Stimulated activated CD8-positive, alpha-beta memory T cell treated with anti-CD3 and anti-CD28 coated beads, Interleukin-15, amount 100 ng/mL, for 1 hour (primary cell): ENCODE results near the gene PPFIBP2.

Experiments
- DNase-seq: peaks from one replicate; pipeline ENCODE4 v3.0.0-alpha.2; 2020; ENCODE audit warnings: low read depth

PPFIBP2 gene

GRCh38 chr11:7527029-7527428 lies 13.2 kb downstream of the PPFIBP2 start:
- no peak for DNase-seq

DNA sequence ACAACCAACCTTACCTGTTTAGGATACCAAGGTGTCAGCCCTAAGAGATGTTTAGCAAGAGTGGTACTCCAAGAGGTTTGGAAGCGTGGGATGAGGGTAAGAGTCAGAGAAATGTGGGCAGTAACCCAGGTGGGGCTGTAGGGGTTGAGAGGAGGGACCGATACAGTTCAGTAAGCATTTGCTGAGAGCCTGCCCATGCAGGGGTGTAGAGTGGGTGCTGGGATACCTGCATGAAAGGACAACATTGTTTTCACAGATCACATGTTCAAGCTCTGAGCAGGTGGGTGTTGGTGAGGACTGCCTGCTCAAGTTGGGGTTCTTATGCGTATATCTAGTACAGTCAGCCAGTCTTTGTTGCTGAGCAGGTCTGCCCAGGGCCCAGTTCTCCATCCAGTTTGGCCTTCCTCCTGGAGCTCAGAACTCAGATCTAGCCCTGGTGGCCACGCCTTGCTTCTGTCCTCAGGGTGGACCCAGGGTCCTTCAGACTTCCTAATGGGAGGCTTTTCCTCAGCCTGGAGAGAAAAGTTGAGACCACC lies 14.8 kb downstream of the PPFIBP2 start:
- no peak for DNase-seq

- DNase-seq, result no peak
Observed at GRCh38 chr11:7530013-7530640, 16.3 kb downstream of the PPFIBP2 start.

DNA sequence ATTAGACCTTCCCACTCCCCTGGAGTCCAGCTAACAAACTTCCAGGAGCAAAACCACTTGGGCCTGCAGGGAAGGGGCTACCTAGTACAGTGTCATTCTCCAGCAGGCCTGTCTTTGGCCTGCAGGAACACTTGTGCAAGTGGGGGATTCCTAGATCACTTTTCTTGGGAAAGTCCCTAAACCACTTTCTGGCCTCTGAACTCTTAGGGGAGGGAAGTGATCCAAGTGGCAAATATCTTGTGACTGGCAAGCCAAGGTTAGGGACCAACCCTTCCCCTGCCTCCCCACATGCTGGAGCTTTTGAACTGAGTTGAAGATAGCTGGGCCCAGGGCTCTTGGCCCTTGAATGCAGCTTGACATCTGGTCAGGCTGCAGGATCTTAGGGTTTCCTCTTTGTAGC lies 17.2 kb downstream of the PPFIBP2 start:
- no peak for DNase-seq

DNA sequence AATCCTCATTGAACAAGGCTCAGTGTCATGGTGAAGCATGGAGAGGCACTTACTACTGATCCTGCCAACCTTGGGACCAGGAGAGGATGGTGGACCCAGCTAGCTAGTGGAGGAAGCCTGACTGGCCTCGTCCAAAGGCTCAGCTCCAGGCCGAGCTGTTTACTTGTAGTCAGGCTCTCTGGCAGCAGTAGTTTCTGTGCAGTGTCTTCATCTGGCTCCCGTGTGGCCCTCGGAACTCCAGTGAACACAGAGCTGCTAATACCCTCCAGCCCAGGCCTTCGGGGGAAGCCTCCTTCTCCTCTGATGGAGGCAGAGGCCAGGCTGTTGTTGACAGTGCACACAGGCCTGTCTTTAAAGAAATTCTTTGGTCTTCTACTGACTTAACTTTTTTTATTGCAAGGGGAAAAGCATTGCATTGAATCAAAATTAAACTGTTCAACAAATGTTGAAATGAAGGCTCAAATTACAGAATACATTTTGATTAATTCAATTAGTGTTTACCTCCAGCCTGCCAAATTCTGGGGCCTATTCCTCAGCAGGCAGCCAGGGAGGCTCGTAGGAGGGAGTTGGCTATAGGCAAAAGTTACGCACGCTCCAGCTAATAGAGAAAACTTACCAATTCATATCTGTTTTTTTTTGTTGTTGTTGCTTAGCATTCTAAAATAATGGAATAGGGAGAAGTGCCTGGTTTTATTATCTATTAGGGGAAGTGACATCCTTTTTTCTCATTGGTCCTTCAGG lies 18.8 kb downstream of the PPFIBP2 start:
- DNase-seq, result no peak

- DNase-seq, result no peak
Observed at GRCh38 chr11:7533199-7534041, 19.6 kb downstream of the PPFIBP2 start.

GRCh38 chr11:7534042-7534378 lies 20.2 kb downstream of the PPFIBP2 start:
- DNase-seq, result no peak

DNA sequence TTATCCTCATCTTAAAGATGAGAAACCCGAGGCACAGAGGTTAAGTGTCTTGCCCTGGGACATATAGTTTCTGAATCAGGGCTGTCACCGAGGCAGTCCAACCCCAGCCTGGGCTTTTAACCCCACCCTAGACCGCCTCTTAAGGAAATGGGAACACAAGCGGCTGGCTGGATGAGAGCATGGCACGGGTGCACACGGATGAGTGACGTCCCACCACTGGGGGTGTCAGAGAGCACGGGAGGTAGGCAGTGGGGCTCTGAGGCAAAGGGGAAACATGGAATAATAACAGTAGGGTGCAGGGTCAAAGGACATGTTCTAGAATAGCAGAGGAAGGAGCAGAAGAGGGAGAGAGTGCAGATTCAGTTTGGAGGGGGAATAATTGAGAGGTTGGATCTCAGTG lies 22.3 kb downstream of the PPFIBP2 start:
- DNase-seq, result no peak

GRCh38 chr11:7537265-7537664 lies 23.5 kb downstream of the PPFIBP2 start:
- no peak for DNase-seq

DNA sequence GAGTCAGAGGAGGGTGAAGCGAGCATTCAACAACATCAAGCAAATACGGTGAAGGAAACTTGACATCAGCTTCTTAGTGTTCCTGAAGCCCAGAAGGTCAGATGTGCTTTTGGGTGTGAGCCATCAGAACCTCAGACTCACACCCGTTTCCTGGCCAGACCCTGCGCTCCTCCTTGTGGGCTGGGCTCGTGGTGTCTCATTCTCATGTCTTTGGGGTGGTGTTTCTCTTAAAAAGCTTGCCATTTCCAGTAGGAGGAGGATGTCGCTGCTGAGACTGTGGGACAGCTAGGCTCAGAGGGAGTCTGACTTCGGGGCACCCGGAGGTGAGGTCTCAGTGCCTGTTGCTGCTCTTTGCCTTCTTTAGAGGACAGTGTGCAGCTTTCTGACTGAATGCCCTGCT lies 24.2 kb downstream of the PPFIBP2 start:
- no peak for DNase-seq

DNA sequence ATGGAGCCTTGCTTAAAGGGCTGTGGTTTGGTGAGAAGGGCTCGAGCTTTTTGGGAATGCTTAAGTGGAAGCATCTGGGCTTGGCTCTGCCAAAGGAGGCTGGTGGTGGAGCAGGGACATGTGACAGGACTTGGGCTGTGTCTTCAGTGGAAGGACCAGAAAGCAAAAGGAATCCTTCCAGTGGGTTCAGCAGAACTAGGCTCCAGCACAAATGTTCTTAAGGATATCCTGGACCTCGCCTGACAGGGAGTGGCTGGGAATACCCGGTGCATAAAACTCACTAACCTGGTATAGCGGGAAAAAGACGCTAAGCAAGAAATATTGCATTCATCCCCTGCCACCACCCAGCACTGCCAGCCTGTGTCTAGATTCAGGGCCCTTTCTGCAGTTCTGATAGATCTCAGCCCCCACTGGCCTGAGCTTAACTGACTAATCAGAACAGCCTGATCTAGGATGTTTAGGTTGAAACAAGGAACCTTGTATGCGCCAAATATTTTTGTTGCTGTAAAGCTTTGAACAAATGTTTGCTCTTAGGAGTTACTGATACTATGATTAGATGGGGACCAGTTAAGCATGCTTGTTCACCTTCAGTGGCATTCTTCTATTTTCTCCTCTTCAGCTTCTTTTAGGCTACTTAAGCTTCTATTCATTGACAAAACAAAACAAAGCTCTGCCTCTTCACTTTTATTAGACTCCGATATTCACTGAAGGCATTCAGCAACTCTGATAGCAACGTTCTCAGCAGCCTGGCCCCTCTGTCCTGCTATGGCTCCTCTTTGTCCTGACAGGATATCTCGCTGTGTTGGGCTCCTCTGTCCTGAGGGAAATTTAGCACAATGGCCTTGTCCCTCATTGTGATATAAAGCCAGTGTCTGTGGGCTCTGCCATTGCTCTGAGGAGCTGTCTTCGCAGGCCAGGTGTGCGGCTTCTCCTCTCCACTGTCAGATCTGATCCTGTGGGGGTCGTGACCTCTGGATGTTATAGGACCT lies 25.0 kb downstream of the PPFIBP2 start:
- no peak for DNase-seq

GRCh38 chr11:7540830-7541555 lies 27.2 kb downstream of the PPFIBP2 start:
- no peak for DNase-seq

GRCh38 chr11:7543302-7543701 lies 29.5 kb downstream of the PPFIBP2 start:
- DNase-seq, result no peak

DNA sequence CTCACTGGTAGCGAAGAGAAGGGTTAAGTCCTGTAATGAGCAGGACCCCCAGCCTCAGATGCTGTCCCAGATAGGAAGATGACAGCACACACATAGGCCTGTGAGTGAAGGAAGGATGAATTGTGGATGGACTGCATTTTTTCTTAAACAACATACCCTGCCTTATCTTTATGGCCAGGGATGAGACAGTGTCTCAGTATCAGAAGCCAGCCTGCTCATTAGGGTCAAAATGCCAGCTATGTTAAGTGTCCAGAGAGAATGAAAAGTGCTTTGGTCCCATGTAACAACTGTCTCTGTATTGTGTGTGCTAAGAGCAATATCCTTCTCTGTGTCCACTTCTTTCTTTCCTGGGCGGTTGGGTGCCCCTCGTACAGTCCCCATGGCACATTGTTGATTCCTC lies 30.2 kb downstream of the PPFIBP2 start:
- DNase-seq, result no peak

DNA sequence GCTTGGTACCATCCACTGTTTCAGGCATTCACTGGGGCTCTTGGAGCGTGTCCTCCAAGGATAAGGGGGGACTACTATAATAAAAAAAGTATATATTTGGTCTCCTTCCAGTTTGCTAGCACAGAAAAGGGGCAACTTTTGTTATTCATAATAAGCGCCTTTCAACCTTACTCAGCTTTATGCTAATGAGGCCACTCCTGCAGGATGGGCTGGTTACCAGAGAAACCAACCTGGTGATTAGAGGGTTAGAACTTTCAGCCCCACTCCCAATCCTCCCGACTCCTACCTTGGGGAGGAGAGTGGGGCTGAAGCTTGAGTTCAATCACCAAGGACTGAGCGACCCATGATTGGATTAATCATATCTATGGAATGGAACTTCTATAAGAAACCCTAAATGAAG lies 31.8 kb downstream of the PPFIBP2 start:
- DNase-seq, result no peak

GRCh38 chr11:7546324-7546791 lies 32.6 kb downstream of the PPFIBP2 start:
- DNase-seq, result no peak

DNA sequence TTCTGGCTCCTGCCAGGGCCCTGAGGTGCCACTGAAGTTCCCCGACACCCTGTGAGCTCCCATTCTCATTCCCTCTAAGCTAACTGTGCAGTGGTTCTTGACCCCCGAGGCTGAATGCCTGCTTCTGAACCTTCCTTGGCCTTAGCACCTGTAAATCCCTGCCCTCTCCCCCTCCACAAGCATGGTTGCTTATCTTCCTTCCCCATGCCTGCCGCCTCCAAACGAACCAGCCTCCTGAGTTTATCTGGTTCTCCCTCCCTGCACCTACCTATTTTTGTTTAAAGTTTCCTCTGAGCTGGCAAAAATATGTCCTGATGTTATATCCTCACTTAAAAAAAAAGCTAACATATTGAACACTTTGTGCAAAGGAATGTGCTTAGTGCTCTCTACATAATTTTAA lies 33.9 kb downstream of the PPFIBP2 start:
- DNase-seq, result no peak

- no peak for DNase-seq
Observed at GRCh38 chr11:7548659-7549274, 35.0 kb downstream of the PPFIBP2 start.

DNA sequence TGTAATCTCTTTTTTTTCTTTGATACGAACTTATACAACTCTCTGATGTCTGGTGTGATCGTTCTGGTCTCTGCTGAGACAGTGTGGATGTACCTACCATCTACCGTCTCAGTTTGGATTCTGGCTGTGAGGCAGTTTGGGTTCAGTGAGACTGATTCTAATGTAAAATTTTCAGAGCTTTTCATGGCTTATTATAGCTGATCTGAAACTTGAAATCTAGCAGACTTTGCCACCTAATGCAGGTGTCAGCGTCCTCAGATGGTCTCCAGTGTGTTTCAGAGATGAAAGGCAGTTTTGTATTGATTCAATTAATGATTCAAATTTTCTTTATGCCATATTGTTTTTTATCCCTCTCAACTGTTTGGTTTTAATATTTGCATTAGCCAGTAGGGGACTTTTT lies 35.9 kb downstream of the PPFIBP2 start:
- DNase-seq, result no peak

DNA sequence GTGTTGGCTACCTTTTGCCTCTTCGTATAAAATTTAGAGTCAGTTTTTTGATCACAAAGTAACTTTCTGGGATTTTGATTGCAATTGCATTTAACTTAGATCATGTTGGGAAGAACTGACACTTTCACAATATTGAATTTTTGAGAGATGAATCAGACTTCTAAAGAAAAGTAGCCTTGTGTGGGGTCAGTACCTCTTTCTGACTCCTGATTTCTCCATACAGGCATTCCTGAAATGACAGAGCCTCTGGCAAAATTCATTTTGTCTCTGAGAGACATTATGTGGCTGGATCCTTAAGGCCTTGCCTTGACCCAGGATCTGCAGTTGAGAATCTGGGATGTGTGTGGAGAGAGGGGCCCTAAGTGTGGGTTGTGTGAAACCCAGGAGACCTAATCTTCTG lies 37.8 kb downstream of the PPFIBP2 start:
- no peak for DNase-seq
